ENCODE data around the gene FBF1.

FBF1 gene

DNA sequence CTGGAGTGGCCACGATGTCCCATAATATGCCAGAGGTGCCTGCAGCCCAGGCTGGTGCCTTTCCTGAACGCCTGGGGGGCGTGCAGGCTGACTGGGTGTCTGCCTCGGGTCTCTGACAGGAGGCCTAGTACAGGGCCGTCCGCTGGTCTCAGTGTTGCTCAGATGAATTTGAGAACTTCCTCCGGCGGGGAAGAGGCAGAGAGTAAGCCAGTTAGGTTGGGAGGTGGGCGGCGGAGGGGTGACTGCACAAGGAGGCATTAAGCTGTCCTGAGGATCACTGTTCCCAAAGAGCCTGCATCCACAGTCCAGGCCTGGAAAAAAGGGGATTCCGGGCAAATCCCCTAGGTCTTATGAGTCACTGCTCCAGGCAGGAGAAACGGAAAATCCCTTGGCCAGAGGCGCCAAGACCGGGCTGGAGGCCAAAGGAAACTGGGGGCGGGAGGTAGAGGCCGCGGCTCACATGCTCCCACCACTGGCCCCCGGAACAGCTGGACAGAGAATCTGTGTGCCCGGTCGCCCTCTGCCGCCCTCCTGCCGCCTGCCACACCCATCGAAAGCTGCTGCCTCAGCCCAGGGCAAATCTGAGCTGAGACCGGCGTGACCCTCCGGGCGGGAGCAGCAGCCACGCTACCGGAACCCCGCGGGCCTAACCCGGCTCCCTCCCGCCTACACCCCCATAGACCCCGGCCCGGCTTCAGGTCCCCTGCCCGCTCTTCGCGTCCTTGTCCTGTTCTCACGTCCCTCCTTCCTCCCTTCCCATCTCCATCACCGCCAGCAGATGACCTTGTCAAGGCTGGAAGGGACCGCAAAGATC is 63.7 kb downstream of the FBF1 start (continued):
- TF ChIP-seq ZNF354C (tag by site-specific recombination; IDR thresholded peaks at IDR 0.05; ENCODE audit: borderline replicate concordance, low read depth) (no peak), ZNF629 (tag by site-specific recombination; IDR thresholded peaks at IDR 0.05) (0 out of 2 replicates have a peak, but pooled peaks have one; percentile 43), ZNF501 (tag by site-specific recombination; IDR thresholded peaks at IDR 0.05) (no peak), ZNF529 (tag by site-specific recombination; IDR thresholded peaks at IDR 0.05; ENCODE audit: insufficient replicate concordance) (no peak), ZNF335 (tag by site-specific recombination; conservative IDR thresholded peaks at IDR 0.05) (peak; percentile 56), MZF1 (tag by site-specific recombination; IDR thresholded peaks at IDR 0.05; ENCODE audit: borderline replicate concordance) (peak; percentile 96), ZNF174 (tag by site-specific recombination; IDR thresholded peaks at IDR 0.05) (no peak), ZNF302 (tag by site-specific recombination; IDR thresholded peaks at IDR 0.05; ENCODE audit: low read depth) (no peak), ZBTB20 (tag by site-specific recombination; IDR thresholded peaks at IDR 0.05) (no peak), ZNF658 (tag by site-specific recombination; IDR thresholded peaks at IDR 0.05) (no peak), ZBTB8A (tag by site-specific recombination; IDR thresholded peaks at IDR 0.05) (peak; percentile 87), ZNF394 (tag by site-specific recombination; IDR thresholded peaks at IDR 0.05; ENCODE audit: borderline replicate concordance) (no peak), ZNF707 (tag by site-specific recombination; IDR thresholded peaks at IDR 0.05) (no peak)

DNA sequence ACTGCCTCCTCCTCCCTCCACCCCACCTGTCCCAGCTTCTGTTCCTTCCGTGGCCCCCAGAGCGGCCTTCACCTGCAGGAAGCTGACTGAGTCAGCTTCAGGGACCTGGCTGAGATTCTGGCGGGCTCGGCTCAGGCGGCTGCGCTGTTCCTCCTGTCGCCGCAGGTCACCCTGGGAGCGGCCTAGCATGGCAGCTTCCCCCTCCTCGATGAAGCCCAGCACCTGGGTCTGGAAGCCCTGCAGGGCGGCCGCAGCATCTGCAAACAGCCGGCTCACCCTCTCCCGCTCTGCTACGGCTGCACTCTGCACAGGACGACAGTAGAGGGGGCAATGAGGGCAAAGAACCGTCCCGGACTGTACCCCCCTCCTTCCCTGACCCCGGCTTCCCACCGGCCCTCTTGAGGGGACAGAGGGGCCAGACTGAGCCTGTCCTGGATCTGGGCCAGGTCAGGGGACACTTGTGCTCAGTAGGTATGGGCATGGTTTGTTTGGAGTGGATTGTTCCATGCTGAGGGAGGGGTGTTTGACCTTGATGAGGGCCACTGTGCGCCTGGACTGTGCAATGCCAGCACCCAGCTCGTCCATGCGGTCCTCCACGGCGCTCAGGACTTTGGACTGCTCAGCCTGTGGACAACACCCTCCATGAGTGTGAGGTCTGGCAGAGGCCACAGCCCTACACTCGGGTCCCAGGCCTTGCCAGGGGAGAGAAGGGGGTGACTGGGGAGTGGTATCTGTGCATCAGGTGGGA is 64.5 kb downstream of the FBF1 start:
- Histone ChIP-seq H3K27ac (ENCODE audit: extremely low read depth, low read depth, low read length) (no peak overlapping the region), H3K4me3 (ENCODE audit: low read depth, low read length) (no peak overlapping the region), H3K36me3 (ENCODE audit: control insufficient read depth in 2 of 2, insufficient read depth in 1 of 2, low read length in 2 of 2) (peaks cover 0 to 4% of the 10 kb centered on the region in 2 experiments; a peak in 1 of 3 replicates), H3K9me3 (ENCODE audit: control insufficient read depth, insufficient read depth, low read depth, low read length) (no peaks in the 10 kb centered on the region), H3K4me1 (ENCODE audit: control insufficient read depth, insufficient read depth, low read length) (peaks cover 4% of the 10 kb centered on the region)
- CTCF ChIA-PET, result interaction anchor here (0.6 to 7.6 kb wide), 7 partner anchors 13 to 243 kb away, joined by 3 to 84 read pairs (median 11); partner anchors contain the start of genes TRIM65 and WBP2
- POLR2A ChIA-PET, result interaction anchor here (0.6 to 5.1 kb wide), 8 partner anchors 17 to 106 kb away, joined by 3 to 34 read pairs (median 3); partner anchors contain the start of genes MRPL38 and WBP2
- TF ChIP-seq, protein P1, sequence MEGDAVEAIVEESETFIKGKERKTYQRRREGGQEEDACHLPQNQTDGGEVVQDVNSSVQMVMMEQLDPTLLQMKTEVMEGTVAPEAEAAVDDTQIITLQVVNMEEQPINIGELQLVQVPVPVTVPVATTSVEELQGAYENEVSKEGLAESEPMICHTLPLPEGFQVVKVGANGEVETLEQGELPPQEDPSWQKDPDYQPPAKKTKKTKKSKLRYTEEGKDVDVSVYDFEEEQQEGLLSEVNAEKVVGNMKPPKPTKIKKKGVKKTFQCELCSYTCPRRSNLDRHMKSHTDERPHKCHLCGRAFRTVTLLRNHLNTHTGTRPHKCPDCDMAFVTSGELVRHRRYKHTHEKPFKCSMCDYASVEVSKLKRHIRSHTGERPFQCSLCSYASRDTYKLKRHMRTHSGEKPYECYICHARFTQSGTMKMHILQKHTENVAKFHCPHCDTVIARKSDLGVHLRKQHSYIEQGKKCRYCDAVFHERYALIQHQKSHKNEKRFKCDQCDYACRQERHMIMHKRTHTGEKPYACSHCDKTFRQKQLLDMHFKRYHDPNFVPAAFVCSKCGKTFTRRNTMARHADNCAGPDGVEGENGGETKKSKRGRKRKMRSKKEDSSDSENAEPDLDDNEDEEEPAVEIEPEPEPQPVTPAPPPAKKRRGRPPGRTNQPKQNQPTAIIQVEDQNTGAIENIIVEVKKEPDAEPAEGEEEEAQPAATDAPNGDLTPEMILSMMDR (tag by site-specific recombination; IDR thresholded peaks at IDR 0.05), result peak; percentile 10; the same call in 1 of the 2 replicates
- TF ChIP-seq ZNF600 (tag by site-specific recombination; IDR thresholded peaks at IDR 0.05) (peak; percentile 32; the same call in 1 of the 2 replicates), ZNF19 (tag by site-specific recombination; IDR thresholded peaks at IDR 0.05; ENCODE audit: low read depth) (no peak)
- TF ChIP-seq, protein P2, sequence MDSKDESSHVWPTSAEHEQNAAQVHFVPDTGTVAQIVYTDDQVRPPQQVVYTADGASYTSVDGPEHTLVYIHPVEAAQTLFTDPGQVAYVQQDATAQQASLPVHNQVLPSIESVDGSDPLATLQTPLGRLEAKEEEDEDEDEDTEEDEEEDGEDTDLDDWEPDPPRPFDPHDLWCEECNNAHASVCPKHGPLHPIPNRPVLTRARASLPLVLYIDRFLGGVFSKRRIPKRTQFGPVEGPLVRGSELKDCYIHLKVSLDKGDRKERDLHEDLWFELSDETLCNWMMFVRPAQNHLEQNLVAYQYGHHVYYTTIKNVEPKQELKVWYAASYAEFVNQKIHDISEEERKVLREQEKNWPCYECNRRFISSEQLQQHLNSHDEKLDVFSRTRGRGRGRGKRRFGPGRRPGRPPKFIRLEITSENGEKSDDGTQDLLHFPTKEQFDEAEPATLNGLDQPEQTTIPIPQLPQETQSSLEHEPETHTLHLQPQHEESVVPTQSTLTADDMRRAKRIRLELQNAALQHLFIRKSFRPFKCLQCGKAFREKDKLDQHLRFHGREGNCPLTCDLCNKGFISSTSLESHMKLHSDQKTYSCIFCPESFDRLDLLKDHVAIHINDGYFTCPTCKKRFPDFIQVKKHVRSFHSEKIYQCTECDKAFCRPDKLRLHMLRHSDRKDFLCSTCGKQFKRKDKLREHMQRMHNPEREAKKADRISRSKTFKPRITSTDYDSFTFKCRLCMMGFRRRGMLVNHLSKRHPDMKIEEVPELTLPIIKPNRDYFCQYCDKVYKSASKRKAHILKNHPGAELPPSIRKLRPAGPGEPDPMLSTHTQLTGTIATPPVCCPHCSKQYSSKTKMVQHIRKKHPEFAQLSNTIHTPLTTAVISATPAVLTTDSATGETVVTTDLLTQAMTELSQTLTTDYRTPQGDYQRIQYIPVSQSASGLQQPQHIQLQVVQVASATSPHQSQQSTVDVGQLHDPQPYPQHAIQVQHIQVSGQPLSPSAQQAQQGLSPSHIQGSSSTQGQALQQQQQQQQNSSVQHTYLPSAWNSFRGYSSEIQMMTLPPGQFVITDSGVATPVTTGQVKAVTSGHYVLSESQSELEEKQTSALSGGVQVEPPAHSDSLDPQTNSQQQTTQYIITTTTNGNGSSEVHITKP (tag by site-specific recombination; IDR thresholded peaks at IDR 0.05), result peak; percentile 74

Data from HEK293 (cell line).